Peyer's patch (tissue), 4 donors: Measurements from ENCODE around the gene UCP3.

Experiments used
- CTCF ChIP-seq, 6 experiments: fragments of 450-650 bp in 4 of 6; fragments of 200-600 bp in 2 of 6; sonication (generic) in 1 of 6; IDR thresholded peaks; one replicate each; pipeline ENCODE4 v1.5.1; 2017 to 2019; ENCODE audit warnings: antibody characterized with exemption in 6 of 6, mild to moderate bottlenecking in 3 of 6, moderate library complexity in 1 of 6
- POLR2A ChIP-seq, 2 donors: fragments of 450-650 bp; IDR thresholded peaks; one replicate each; pipeline ENCODE4 v1.5.1; 2017; ENCODE audit warnings: antibody characterized with exemption in 2 of 2, mild to moderate bottlenecking in 2 of 2, moderate library complexity in 2 of 2

DNA sequence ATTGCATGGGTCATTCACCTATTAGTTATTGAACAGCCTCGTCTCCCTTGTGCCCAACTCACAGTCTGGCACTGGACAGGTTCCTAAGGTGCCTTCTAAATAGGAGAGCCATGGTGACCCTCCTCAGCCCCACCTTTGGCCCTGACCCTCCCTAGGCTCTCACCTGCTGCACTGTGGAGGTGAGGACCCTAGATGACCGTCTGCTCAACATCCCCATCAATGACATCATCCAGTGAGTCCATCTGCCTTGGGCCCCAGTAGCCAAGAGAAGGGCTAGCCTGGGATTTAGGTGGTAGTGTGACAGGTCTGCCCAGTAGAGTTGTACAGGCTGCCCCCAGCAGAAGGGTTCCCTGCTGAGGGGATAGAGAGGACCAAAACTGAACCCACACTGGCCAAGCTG, 39.8 kb downstream of the UCP3 start:
- TF ChIP-seq CTCF (IDR thresholded peaks at IDR 0.05) (no peak), POLR2A (IDR thresholded peaks at IDR 0.05) (no peak)
